Smooth muscle cell (in vitro differentiated cells): ENCODE measurements around the gene OPN4. TPM values are rescaled to one million over a fixed set of nuclear protein-coding genes. Genes with fewer than 3 reads are reported as not detected.

Source experiments
- DNase-seq: peaks from one replicate; lab custom pipeline; 2025; ENCODE audit not compliant: unreplicated experiment; lab: John Stamatoyannopoulos, UW
- H2AFZ ChIP-seq: fragments of 200-600 bp; sonication (generic); 2 replicates; pipeline ENCODE4 v1.6.0; 2016; ENCODE audit warnings: antibody characterized with exemption, low read depth, mild to moderate bottlenecking
- H3F3A ChIP-seq: fragments of 200-600 bp; sonication (generic); 2 replicates; pipeline ENCODE4 v1.6.0; 2017; ENCODE audit warnings: antibody characterized with exemption, low read depth
- H3K27ac ChIP-seq: fragments of 200-600 bp; sonication (generic); 2 replicates; pipeline ENCODE4 v1.5.1; 2016; ENCODE audit warnings: low read depth, mild to moderate bottlenecking
- H3K27me3 ChIP-seq: fragments of 200-600 bp; sonication (generic); 2 replicates; pipeline ENCODE4 v1.6.1; 2016; ENCODE audit warnings: low read depth, mild to moderate bottlenecking
- H3K36me3 ChIP-seq: fragments of 200-600 bp; sonication (generic); 2 replicates; pipeline ENCODE4 v1.5.1; 2016; ENCODE audit warnings: low read depth
- H3K4me1 ChIP-seq: fragments of 200-600 bp; sonication (generic); 2 replicates; pipeline ENCODE4 v1.5.1; 2016; ENCODE audit warnings: low read depth
- H3K4me2 ChIP-seq: fragments of 200-600 bp; sonication (generic); 2 replicates; pipeline ENCODE4 v1.6.0; 2016; ENCODE audit warnings: mild to moderate bottlenecking
- H3K4me3 ChIP-seq: fragments of 200-600 bp; sonication (generic); 2 replicates; pipeline ENCODE4 v1.5.1; 2016; ENCODE audit warnings: mild to moderate bottlenecking
- H3K79me2 ChIP-seq: fragments of 200-600 bp; sonication (generic); 2 replicates; pipeline ENCODE4 v1.6.0; 2016; ENCODE audit warnings: low read depth, mild to moderate bottlenecking
- H3K9ac ChIP-seq: fragments of 200-600 bp; sonication (generic); 2 replicates; pipeline ENCODE4 v1.6.0; 2016; ENCODE audit warnings: low read depth
- H3K9me3 ChIP-seq: fragments of 200-600 bp; sonication (generic); replicated peaks from 2 replicates; pipeline ENCODE4 v1.5.1; 2016; ENCODE audit warnings: low read depth
- H4K20me1 ChIP-seq: fragments of 200-600 bp; sonication (generic); 2 replicates; pipeline ENCODE4 v1.6.0; 2016; ENCODE audit warnings: low read depth
- WGBS: methylation state at CpG from one replicate; pipeline ENCODE4 v1.1.7; 2016; ENCODE audit warnings: low lambda C conversion rate; 5-methylcytosine and 5-hydroxymethylcytosine counted together
- polyA plus RNA-seq: library from polyadenylated mRNA; unstranded; fragments of >200 nt; fragmentation: Nextera tagmentation; extraction: Ambion mirVana; gene quantifications from 2 replicates; pipeline ENCODE4 v1.2.1, GENCODE V29; 2016
- total RNA-seq: library from RNA; depleted of rRNA; stranded (reverse); fragments of >200 nt; gene quantifications from 2 replicates; pipeline ENCODE4 v1.2.3, GENCODE V29; 2014
- TF ChIP-seq, protein P1 (sequence below): fragments of 200-600 bp; sonication (generic); IDR thresholded peaks from 2 replicates; pipeline ENCODE4 v1.5.1; 2017; ENCODE audit warnings: borderline replicate concordance, mild to moderate bottlenecking, antibody characterized with exemption; ENCODE audit not compliant: insufficient read depth, poor library complexity, severe bottlenecking

The OPN4 gene
- total and polyA plus RNA-seq, 2 experiments from 2014 or later = not detected

GRCh38 chr10:86711513-86712316, 57.4 kb downstream of the OPN4 start:
- WGBS = under 1% methylated on average over 28 of the region's 82 CpGs
- Histone ChIP-seq H3K36me3 (no peaks in the 10 kb centered on the region), H3K4me2 (peak overlapping the region; percentile 98), H2AFZ (peak overlapping the region; percentile 98), H3K4me1 (peaks cover 6% of the 10 kb centered on the region), H3F3A (peaks cover 8% of the 10 kb centered on the region), H3K27me3 (no peaks in the 10 kb centered on the region), H3K79me2 (no peaks in the 10 kb centered on the region), H3K4me3 (peak overlapping the region; percentile 79), H3K27ac (peak overlapping the region; percentile 88), H3K9me3 (no peaks in the 10 kb centered on the region), H3K9ac (peak overlapping the region; percentile 93), H4K20me1 (no peaks in the 10 kb centered on the region)
- DNase-seq = peak; percentile 37
- TF ChIP-seq, protein P1, sequence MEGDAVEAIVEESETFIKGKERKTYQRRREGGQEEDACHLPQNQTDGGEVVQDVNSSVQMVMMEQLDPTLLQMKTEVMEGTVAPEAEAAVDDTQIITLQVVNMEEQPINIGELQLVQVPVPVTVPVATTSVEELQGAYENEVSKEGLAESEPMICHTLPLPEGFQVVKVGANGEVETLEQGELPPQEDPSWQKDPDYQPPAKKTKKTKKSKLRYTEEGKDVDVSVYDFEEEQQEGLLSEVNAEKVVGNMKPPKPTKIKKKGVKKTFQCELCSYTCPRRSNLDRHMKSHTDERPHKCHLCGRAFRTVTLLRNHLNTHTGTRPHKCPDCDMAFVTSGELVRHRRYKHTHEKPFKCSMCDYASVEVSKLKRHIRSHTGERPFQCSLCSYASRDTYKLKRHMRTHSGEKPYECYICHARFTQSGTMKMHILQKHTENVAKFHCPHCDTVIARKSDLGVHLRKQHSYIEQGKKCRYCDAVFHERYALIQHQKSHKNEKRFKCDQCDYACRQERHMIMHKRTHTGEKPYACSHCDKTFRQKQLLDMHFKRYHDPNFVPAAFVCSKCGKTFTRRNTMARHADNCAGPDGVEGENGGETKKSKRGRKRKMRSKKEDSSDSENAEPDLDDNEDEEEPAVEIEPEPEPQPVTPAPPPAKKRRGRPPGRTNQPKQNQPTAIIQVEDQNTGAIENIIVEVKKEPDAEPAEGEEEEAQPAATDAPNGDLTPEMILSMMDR = no peak

DNA sequence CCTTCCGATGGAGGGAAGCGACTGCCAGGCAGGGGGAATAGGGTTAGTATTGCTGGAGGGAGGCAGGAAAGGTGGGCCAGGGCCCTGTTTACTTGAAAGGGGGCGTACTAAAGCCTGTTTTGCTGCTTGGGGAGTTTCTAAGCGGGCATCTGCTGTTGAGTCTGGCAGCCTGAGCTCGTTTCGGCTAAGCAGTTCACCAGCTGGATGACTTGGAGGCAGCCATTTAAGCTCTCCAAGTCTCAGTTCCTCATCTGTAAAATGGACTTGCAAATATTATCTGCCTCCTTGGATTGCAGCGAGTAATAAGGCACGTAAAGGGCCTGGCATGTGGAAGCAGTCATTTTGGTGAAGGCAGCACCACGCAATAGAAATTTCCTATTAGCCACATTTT, 58.0 kb downstream of the OPN4 start:
- WGBS = 48% methylated on average over 9 of the region's 9 CpGs
- Histone ChIP-seq H3K9me3 (no peaks in the 10 kb centered on the region), H4K20me1 (no peaks in the 10 kb centered on the region), H2AFZ (peak overlapping the region; percentile 81), H3K36me3 (no peaks in the 10 kb centered on the region), H3K4me3 (peak overlapping the region; percentile 79), H3K9ac (peak overlapping the region; percentile 93), H3K4me1 (peaks cover 6% of the 10 kb centered on the region), H3K4me2 (peak overlapping the region; percentile 98), H3K27me3 (no peaks in the 10 kb centered on the region), H3F3A (peaks cover 8% of the 10 kb centered on the region), H3K27ac (peak overlapping the region; percentile 88), H3K79me2 (no peaks in the 10 kb centered on the region)
- TF ChIP-seq, protein P1 = no peak
- no peak for DNase-seq

DNA sequence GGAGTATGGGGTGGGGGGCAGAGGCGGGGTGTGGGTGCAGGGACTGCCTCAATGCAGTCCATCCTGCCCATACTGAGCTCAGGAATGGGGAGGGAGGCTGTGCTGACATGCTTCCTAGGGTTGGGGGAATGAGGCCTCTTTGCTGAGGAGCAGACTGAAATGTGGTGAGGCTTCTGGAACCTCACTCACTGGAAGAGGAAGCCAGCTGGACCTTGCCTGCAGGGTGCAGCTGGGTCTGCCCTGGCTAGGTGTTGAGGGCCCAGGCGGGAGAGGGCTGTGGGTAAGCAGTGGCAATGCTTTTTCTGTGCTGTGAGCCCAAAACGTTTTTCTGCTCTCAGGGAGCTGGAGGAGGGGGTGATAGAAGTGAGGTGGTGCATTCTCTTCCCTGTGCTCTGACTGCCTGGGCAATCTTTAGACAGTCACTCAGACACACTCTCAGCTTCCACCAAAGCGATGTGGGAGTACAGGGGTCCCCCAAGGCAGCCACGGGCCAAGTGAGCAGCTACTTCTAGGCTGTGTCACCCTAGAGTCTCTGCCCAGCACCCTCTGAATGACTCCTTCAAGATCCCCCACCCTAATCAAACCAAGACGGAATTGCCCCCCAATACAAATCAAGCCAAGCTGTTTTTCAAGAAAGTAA, 60.9 kb downstream of the OPN4 start:
- H3K9ac ChIP-seq = no peak overlapping the region
- no peak for DNase-seq
- TF ChIP-seq, protein P1 = no peak
- no peaks in the 10 kb centered on the region for H3K9me3 ChIP-seq
- no peaks in the 10 kb centered on the region for H3K27me3 ChIP-seq
- peaks cover 6% of the 10 kb centered on the region for H3K4me1 ChIP-seq
- H3K4me2 ChIP-seq = no peak overlapping the region
- 81% methylated on average over 5 of the region's 6 CpGs for WGBS
- H2AFZ ChIP-seq = no peak overlapping the region
- H3K36me3 ChIP-seq = no peaks in the 10 kb centered on the region
- peaks cover 8% of the 10 kb centered on the region for H3F3A ChIP-seq
- no peaks in the 10 kb centered on the region for H4K20me1 ChIP-seq
- no peak overlapping the region for H3K4me3 ChIP-seq
- no peaks in the 10 kb centered on the region for H3K79me2 ChIP-seq
- H3K27ac ChIP-seq = no peak overlapping the region
